Skin of body (tissue), 3 donors: ENCODE data around the gene CHAF1A. TPM values are rescaled to one million over a fixed set of nuclear protein-coding genes. Genes with fewer than 3 reads are reported as not detected.

ENCODE experiments used
- DNase-seq: peaks from one replicate; lab custom pipeline; 2025; lab: John Stamatoyannopoulos, UW
- small RNA-seq: library from RNA; depleted of rRNA; stranded (forward); fragments of <200 nt; gene quantifications from one replicate; pipeline ENCODE3, GENCODE V24; 2014; ENCODE audit warnings: low replicate concordance
- total RNA-seq: library from RNA; depleted of rRNA; stranded (reverse); fragments of >200 nt; gene quantifications from one replicate; pipeline ENCODE4 v1.2.3, GENCODE V29; 2014

The CHAF1A gene
- total RNA-seq, 1 donor from 2014 or later, result 9.5 TPM

DNA sequence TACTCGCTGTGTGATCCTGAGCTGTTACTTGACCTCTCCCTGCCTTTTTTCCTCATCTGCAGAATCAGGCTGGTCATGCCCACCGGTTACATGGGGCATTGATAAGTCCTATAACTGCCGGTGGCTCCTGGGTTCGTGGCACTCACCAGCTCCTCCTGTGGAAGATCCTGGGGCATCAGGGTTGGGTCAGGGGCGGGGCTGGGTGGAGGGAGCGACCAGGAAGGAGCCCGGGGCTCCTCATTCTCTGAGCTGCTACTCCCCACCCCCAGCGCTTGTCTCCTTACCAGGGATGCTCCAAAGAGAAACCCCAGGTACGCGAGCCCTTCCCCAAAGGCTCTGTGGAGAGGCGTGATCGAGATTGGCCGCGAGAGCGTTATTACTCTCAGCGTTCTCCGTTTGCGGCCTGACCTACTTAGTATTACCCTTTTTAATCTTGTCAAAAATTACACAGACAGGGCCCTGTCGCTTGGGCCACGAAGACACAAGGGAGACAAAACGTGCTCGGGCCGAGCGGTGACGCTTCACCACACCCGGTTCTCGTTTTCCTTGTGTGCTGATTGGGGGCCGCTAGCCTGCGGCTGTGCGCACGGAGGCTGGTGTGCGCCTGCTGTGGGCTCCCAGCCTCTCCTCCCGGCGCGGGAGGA is 80.4 kb downstream of the CHAF1A start:
- DNase-seq, result no peak

DNA sequence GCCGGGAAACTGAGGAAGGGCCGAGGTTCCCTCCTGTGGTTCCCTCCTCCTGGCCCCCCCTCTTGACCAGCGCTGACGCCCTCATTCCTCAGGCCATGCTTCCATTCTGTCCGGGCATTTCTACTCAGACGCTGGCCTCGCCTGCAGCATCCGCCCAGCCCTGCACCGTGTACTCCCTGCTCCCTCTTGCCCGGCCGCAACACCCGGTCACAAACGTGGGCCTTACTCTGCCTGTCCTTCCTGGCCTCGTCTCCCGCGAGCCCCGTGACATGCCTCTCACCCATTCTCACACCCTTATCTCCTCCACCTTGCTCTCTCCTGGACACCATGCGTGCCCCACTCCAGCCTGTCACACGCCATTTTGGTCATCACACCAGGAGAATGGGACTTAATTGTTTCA is 80.9 kb downstream of the CHAF1A start:
- DNase-seq, result no peak

DNA sequence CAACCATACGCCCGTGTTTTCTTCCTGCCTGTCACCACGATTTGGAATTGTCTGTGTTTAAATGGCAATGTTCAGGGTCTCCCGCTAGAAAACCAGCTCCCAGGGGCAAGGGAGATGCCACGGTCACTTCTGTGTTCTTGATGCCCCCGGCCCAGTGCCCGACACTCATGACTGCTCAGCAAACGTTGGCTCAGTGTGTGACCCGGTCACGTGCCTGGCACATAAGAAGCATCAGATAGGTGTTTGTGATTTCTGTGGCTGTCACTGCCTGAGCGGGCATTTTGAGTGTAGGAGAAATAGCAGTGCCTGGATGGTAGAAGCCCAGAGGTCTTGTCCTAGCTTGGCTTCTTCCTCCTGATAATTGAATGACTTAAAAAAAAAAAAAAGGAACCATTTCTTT is 85.1 kb downstream of the CHAF1A start:
- no peak for DNase-seq

DNA sequence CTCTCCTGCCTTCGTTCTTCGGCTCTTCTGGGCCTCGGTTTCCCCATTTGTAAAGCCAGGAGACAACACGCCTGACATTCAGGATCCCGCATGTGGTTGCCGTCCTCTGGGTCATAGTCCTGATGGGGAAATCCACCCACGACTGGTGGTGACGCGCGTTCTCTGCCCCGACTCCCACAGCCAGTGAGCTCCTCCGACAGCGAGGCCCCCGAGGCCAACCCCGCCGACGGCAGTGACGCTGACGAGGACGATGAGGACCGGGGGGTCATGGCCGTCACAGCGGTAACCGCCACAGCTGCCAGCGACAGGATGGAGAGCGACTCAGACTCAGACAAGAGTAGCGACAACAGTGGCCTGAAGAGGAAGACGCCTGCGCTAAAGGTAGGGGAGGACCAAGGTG is 86.1 kb downstream of the CHAF1A start:
- no peak for DNase-seq

GRCh38 chr19:4491446-4491845 is 89.0 kb downstream of the CHAF1A start:
- no peak for DNase-seq

GRCh38 chr19:4492337-4493103 is 90.1 kb downstream of the CHAF1A start:
- no peak for DNase-seq

Small RNA genes lying within 50 kb of the gene (small RNA-seq; reads per million reads assigned to genes)
- not detected for gene MIR4746

Other genes starting within 250 kb of the CHAF1A start
- not detected for gene CREB3L3, start 249.0 kb upstream of the CHAF1A start, total RNA-seq
- gene SIRT6, start 220.1 kb upstream of the CHAF1A start, total RNA-seq, result 4.7 TPM
- gene ANKRD24, start 220.0 kb upstream of the CHAF1A start, total RNA-seq, result 0.79 TPM
- not detected for gene EBI3, start 173.1 kb upstream of the CHAF1A start, total RNA-seq
- 12.7 TPM for gene YJU2, start 155.6 kb upstream of the CHAF1A start, total RNA-seq
- 1.3 TPM for gene SHD, start 123.4 kb upstream of the CHAF1A start, total RNA-seq
- 0.49 TPM for gene TMIGD2, start 100.3 kb upstream of the CHAF1A start, total RNA-seq
- gene FSD1, start 98.0 kb upstream of the CHAF1A start, total RNA-seq, result 0.59 TPM
- gene STAP2, start 63.8 kb upstream of the CHAF1A start, total RNA-seq, result 25.5 TPM
- 5.8 TPM for gene MPND, start 59.1 kb upstream of the CHAF1A start, total RNA-seq
- 24.7 TPM for gene SH3GL1, start 2.1 kb upstream of the CHAF1A start, total RNA-seq
- gene UBXN6, start 55.2 kb downstream of the CHAF1A start, total RNA-seq, result 49.7 TPM
- 28.7 TPM for gene HDGFL2, start 69.7 kb downstream of the CHAF1A start, total RNA-seq
- 25.7 TPM for gene PLIN4, start 115.8 kb downstream of the CHAF1A start, total RNA-seq
- gene PLIN5, start 132.6 kb downstream of the CHAF1A start, total RNA-seq, result 7.5 TPM
- gene LRG1, start 137.4 kb downstream of the CHAF1A start, total RNA-seq, result 0.79 TPM
- gene SEMA6B, start 157.0 kb downstream of the CHAF1A start, total RNA-seq, result 5.0 TPM
- gene TNFAIP8L1, start 236.9 kb downstream of the CHAF1A start, total RNA-seq, result 5.0 TPM